Breast epithelium (tissue), 3 donors: ENCODE results near the gene ACBD7.

Experiments used
- POLR2A ChIP-seq: fragments of 450-650 bp; IDR thresholded peaks from one replicate; pipeline ENCODE4 v1.6.1; 2016; ENCODE audit warnings: antibody characterized with exemption, mild to moderate bottlenecking, moderate library complexity
- POLR2AphosphoS5 ChIP-seq, 3 donors: sonication (generic); formaldehyde crosslinking; IDR thresholded peaks; one replicate each; pipeline ENCODE4 v1.6.1; 2017; ENCODE audit warnings: antibody characterized with exemption in 3 of 3
- TF ChIP-seq, protein P1 (sequence below), 3 donors: fragments of 450-650 bp; IDR thresholded peaks; one replicate each; pipeline ENCODE4 v1.5.1; 2016 to 2017; ENCODE audit warnings: antibody characterized with exemption in 3 of 3, mild to moderate bottlenecking in 3 of 3, moderate library complexity in 3 of 3

DNA sequence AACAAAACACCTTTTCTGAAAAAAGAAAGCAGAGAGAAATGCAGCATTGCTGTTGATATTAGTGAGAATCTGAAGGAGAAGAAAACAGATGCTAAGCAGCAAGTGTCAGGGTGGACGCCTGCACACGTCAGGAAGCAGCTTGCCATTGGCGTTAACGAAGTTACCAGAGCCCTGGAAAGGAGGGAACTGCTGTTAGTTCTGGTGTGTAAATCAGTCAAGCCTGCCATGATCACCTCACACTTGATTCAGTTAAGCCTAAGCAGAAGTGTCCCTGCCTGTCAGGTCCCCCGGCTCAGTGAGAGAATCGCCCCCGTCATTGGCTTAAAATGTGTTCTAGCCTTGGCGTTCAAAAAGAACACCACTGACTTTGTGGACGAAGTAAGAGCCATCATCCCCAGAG lies 14.9 kb upstream of the ACBD7 start:
- TF ChIP-seq POLR2AphosphoS5 (IDR thresholded peaks at IDR 0.05) (no peak), POLR2A (no peak)
- TF ChIP-seq, protein P1, sequence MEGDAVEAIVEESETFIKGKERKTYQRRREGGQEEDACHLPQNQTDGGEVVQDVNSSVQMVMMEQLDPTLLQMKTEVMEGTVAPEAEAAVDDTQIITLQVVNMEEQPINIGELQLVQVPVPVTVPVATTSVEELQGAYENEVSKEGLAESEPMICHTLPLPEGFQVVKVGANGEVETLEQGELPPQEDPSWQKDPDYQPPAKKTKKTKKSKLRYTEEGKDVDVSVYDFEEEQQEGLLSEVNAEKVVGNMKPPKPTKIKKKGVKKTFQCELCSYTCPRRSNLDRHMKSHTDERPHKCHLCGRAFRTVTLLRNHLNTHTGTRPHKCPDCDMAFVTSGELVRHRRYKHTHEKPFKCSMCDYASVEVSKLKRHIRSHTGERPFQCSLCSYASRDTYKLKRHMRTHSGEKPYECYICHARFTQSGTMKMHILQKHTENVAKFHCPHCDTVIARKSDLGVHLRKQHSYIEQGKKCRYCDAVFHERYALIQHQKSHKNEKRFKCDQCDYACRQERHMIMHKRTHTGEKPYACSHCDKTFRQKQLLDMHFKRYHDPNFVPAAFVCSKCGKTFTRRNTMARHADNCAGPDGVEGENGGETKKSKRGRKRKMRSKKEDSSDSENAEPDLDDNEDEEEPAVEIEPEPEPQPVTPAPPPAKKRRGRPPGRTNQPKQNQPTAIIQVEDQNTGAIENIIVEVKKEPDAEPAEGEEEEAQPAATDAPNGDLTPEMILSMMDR (IDR thresholded peaks at IDR 0.05): no peak
